ENCODE measurements around the gene CRISPLD2.

The CRISPLD2 gene, protein sequence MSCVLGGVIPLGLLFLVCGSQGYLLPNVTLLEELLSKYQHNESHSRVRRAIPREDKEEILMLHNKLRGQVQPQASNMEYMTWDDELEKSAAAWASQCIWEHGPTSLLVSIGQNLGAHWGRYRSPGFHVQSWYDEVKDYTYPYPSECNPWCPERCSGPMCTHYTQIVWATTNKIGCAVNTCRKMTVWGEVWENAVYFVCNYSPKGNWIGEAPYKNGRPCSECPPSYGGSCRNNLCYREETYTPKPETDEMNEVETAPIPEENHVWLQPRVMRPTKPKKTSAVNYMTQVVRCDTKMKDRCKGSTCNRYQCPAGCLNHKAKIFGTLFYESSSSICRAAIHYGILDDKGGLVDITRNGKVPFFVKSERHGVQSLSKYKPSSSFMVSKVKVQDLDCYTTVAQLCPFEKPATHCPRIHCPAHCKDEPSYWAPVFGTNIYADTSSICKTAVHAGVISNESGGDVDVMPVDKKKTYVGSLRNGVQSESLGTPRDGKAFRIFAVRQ

DNA sequence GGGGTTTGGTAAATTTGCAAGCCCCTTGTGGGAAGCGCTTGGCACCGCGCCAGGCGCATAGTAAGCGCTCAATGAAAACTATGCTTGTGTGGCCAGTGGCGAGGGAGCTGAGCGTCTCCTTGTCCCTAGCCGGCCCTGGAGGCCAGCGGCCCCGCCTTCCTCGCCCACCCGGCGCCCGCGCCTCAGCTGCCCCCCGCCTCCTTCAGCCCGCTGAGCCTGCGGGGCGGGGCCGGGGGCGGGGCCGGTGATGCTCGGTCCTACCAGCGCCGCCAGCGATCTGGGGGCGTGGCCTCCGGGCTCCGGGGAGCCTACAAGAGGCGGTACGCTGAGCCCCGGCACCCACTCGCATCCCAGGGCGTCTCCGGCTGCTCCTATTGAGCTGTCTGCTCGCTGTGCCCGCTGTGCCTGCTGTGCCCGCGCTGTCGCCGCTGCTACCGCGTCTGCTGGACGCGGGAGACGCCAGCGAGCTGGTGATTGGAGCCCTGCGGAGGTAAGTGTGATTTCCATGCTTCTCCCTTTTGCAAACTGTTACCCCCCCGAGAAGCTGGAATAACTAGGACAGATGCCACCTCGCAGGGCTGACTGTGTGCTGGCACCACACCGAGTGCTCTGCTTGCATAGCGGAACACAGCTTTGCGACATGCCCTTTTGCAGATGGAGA, at the start of gene CRISPLD2:
Gene CRISPLD2, plus strand, starts transcription at position 342 of the 661 bp plus-strand sequence. CDS start 18,511 bp downstream, outside the sequence.
- DNase-seq: peak; percentile 92

DNA sequence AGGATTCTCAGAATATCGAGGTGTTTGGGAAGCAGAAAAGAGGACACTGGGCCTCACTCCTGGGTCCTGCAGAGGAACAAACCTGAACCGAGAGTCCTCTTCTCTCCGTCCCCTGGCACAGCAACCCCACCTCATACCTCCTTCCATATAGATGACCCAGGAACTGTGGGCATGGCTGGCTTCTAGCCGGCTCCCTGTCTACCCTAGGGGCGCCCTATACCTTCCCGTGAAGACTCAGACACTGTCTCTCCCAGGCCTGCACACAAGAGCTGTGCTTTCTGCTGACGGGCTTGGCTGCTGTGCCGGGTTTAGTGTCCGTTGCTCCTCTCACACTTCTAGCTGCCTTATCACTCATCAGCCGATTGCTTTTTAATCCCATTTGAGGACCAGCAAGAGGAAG, 46.5 kb upstream of the CRISPLD2 start:
- no peak for DNase-seq

DNA sequence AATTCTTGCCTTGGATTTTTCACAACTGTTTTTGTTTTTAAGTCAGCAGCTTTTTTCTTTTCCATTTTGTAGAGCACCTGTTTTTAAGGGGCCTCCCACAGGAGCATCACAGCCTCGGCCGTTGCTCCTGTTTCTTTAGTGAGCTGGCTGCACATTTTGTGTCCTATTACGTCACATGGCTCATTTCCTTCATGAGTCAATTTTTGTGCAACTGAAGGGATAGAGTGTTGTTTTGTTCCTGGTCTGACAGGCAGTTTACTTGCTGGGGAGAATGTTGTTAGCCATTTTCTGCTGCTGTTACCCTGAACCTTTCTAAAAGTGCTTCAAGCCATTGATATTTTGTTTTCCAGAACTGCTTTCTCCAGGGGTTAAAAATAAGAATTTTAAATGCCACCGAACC, 45.0 kb upstream of the CRISPLD2 start:
- no peak for DNase-seq

DNA sequence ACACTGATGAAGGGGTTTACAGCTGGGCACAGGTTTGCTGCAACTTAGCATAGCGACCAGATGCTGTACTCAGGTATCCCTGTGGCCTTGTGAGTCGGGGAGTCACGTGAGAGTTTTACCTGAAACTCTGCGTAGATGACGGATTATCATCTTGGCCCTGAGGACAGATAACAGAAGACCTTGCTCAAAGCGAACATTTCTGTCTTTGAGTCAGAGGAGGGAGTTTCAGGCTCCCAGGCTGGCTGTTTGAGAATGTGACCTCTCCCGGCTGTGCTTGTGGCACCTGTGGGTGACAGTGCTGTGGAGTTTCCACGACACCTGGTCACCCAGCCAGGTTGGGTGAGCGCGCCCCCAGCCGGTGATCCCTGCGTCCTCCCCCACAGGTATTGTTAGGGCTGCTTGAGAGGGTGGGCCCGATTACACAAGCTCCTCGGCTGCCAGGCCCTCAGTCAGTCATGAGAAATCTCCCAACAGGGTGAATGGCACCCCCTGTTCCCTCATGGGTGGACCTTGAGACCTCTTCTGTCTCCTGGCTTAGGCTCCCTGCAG, 44.4 kb upstream of the CRISPLD2 start:
- no peak for DNase-seq

DNA sequence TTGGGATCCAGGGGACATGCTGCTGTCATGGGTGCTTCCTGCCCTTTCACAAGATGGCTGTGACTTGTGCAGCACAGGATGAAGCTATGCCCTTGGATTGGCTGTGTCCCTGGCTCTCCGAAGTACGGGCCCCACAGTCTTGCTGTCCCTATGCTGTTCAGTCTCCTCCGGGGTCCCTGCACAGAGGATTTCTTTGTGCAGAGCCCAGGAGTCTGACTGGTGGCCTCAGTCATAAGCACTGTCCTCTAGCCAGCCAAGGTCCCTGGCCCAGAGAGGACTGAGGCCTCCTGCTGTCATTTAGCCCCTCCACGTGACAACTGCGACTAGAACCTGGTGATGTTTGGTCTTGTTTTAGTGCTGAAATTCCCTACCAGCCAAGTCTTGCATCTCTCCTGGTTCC, 42.4 kb upstream of the CRISPLD2 start:
- no peak for DNase-seq

DNA sequence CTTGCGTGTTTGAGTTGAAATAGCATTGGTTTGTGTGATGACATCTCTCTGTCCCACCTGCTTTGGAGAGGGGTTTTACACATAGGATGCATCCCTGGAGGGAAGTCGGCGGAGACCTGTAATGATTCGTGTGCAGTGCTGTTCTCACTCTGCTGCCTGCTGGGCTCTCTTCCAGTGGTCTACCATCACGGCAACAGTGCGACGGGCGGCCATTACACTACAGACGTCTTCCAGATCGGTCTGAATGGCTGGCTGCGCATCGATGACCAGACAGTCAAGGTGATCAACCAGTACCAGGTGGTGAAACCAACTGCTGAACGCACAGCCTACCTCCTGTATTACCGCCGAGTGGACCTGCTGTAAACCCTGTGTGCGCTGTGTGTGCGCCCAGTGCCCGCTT, 41.1 kb upstream of the CRISPLD2 start:
- no peak for DNase-seq

DNA sequence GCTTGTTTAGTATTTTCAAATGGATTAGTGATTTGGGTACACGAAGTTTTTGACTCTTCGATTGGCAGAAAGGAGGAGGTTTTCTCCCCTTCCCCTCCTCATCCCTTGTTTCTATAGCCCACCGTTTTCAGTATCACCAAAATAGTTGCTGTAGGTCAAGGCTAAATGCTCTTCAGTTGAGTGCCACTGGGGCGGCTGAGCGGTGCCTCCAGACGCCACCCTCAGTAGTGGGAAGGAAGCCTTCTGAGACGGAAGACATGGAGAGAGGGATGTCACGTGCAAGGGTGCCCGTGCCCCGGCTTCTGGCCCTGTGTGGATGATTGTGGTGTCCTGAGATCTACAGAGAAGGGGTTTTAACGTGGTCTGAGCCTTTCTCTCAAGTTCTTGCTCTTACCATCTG, 39.7 kb upstream of the CRISPLD2 start:
- no peak for DNase-seq

DNA sequence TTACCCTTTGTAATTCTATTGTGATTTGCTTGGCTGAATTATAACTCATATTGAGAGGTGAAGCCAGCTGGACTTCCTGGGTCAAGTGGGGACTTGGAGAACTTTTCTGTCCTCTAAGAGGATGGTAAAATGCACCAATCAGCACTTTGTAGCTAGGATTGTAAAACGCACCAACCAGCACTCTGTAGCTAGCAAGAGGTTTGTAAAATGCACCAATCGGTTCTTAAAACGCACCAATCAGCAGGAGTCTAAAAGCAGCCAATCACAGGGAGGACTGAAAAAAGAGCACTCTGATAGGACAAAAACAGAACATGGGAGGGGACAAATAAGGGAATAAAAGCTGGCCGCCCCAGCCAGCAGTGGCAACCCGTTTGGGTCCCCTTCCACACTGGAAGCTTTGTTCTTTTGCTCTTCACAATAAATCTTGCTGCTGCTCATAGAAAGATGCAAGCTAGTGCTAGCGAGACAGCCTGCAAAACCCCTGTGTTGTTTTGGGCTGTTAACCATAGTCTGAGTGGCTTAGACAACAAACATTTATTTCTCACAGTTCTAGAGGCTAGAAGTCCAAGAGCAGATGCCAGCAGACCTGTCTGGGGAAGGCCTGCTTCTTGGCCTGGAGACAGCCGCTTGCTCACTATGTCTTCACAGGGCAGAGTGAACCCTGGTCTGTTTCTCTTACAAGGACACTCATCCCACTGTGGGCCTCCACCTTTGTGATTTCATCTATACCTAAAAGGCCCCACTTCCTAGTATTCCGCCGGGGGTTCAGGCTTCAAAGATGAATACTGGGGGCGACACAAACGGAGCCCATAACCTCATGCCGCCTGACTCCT, 39.0 kb upstream of the CRISPLD2 start:
- no peak for DNase-seq

DNA sequence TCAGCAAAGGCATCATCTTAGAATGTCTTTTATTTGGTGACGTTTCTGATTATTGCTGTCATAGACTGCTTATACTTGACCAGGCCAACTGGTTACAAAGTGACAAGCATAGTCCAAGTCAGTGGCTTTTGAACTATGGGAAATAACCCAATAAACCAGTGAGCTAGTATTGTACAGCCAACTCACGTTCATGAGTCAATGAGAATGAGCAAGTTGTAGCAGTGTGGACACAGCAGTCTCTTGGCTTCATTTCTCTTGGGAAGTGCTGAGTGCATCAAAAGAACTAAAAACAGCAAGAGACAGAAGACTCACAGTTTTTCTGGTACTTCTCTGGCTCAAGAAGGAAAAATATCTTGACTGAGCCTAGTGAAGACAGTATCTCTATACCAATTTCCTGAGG, 36.9 kb upstream of the CRISPLD2 start:
- no peak for DNase-seq

DNA sequence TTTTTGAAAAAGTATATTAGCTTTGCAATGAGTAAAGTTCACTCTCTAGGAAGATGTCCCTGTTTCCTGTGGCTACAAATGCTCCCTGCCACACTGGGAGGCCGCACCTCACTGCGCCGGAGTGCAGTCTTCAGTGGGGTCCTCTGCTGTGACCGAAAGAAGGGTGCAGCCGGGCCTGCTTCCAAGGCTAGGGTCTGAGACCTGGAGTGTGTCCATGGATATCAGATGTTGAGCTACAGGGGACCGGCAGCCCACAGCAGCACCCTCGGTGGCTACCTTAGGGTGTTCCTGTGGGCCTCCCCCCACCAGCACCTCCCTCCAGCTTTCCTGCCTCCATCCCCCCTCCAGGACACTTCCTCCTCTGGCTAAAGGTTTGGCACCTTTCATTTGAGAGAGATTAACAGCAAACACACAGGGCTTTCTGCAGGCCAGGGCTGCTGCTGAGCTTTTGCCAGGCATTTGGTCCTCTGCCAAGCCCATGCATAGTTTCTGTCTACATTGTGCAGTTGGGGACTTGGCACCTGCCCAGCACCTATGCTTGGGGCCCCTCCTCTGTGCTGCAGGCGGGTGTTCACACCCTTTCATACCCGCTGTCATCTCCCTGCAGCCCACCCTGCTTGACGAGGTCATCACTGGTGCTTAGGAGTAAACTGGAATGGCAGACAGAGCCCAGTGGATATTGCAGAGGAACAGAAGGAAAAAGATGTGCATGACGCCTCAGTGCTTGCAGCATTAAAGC, 33.8 kb upstream of the CRISPLD2 start:
- peak; percentile 66 for DNase-seq

DNA sequence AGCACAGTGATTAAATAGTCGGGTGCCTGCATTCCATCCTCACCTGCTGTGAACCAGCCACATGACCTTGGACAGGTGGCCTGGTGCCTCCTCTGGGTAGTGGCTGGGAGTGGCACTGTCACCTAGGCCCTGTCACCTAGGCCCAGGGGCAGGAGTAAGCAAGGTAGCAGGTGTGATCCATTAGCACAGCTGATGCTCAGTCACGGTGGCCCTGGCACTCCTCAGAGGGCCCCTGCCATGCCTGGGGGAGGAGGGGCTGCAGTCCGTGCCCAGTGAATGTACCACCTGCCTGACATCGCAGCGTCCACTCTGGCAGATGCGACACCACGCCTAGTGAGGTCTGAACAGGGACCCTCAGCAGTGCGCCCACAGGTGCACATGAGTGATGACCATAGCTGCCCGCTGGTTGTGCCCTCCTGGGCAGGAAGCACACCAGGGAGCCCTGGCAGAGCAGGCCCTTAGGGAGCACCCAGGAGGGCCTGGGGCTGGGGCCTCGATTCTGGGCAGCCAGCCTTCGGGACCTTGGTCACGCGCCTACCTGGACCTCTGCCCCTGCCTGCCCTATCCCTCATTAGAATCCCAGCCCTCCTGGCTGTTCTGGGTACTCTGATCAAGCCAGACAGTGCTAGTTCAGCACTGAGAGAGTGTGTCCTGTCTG, 33.1 kb upstream of the CRISPLD2 start:
- DNase-seq: peak; percentile 75

DNA sequence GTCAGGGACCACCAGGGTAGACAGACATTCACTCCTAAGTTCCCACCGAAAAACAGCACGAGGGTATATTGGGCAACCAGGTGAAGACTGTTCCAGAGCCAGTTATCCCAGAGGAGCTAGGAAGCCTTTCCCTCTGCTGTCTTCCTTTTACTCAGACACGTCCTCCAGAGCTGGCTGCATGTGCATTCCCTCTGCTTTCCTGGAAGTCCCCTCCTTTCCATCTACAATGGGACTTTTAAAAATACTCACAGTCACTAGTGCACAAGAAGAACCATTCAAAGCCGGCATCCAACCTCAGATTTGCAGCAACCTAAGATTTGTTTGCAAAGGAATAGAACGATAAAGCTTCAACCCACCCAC, 32.5 kb upstream of the CRISPLD2 start:
- DNase-seq: no peak

DNA sequence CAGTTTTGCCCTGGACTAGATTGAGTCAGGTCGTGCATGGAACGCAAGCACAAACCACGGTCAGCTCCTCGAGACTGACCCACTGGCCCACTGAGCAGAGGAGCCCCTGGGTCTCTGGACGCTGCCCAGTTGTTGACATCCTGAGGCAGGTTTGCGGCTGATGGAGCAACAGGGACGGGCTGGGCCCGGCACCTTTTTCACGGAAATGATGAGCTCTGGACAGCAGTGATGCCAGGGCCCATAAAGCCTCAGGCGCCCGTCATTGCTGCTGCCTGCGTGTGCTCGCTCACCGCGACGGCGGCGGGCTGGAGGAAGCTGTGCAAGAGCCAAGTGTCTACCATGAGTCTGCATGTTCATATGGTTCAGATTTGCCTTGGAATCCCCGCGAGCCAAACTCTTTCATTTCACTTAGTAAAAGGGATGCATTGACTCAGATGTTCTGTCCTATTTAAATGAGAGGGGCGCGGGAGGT, 30.8 kb upstream of the CRISPLD2 start:
- no peak for DNase-seq

DNA sequence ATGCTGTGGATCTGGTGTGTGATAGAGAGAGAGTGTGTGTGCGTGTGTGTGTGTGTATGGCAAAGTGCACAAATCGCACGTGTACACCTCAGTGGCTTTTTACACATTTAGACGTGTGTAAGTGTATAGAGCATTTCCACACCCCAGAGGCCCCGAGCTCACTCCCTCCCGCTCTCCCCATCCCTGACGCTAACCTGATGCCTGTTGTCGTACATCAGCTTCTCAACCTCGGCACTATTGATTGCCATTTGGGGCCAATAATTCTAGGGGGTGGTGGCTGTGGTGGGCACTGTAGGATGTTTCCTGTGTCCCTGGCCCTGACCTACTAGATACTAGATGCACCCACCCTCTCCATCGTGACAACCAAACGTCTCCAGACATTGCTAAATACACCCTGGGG, 30.4 kb upstream of the CRISPLD2 start:
- DNase-seq: no peak

DNA sequence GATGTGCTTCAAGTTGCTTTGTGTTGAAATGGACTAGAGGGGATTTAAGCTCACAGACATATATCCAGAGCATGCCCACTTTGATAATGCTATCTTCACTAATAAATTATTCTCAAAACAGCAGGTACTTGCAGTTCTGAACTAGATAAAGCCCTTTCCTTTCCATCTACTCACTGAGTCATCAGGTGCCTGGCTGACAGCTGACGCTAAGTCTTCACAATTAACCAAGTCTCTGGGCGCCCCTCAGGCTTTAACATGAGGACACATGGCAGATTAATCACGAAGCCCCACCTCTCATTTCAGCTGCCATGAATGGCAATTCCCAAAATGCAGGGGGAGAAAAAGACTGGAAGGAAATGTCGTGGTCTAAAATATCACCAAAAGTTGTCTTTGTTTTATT, 29.5 kb upstream of the CRISPLD2 start:
- DNase-seq: no peak

DNA sequence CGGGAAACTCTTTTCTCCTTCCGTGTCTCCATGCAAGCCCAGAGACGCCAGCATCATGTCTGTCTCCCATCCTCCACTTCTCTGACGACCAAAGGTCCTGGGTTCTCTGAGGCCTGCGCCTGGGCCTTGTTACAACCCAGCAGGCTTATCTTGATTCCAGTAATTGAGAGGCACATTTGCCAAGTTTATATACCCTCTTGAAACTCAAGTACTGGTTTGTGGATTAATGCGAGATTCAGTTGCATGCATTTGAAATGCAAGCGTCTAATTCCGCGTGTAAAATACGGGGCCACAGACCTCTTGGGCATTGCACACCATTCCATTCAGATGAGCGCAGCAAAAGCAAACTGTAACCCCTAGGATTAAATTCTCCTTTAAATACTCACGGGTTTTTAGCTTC, 28.7 kb upstream of the CRISPLD2 start:
- no peak for DNase-seq

DNA sequence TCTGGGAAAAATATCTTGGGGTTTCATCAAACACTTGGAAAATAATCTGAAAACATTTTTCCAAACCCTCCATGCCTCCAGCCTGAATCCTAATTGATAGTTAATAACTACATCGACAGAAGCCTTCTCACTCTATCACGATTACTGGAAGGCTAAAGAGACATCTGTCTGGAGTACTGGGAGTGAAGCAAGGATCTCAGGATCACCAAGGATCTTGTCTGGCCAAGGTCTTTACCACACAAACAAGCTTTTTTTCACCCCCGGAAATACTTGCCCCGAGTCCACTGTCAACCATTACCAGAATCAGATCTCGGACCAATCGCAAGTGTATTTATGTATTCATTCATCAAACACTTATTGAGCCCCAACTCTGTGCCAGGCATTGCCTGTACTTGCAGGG, 28.3 kb upstream of the CRISPLD2 start:
- DNase-seq: no peak

DNA sequence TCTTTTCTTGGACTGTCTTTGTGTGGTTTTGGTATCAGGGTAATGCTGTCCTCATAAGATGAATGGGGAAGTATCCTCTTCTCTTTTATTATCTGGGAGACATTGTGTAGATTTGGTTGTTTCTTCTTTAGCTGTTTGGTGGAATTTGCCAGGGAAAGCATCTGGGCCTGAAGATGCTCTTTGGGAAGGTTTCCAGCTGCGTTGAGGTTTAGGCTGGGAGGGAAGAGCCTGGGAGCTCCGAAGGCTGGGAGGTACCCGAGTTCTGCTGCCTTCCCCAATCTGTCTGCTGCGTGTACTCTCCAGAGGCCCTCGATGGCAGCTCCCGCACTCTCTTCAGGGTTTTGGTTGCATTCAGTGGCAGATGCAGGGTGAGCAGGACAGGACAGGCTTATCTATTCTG, 25.6 kb upstream of the CRISPLD2 start:
- DNase-seq: no peak

DNA sequence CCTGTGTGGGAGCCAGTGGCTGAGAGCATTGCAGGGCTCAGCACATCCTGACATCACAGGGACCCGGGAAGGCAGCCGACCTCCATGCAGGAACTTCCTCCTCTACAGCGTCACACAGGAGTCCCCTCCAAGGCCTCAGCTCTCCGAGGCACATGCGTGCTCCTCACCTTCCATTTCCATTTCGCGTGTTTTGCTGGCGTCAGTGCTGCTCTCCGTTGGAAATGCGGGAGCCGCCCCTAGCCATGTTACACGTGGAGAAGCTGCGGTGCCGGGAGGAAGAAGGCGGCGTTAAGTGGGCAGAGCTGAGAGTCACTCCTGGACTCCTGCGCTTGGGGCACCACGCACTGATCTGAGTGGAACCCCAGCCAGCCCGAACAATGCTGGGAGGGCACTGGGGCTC, 25.2 kb upstream of the CRISPLD2 start:
- DNase-seq: no peak

DNA sequence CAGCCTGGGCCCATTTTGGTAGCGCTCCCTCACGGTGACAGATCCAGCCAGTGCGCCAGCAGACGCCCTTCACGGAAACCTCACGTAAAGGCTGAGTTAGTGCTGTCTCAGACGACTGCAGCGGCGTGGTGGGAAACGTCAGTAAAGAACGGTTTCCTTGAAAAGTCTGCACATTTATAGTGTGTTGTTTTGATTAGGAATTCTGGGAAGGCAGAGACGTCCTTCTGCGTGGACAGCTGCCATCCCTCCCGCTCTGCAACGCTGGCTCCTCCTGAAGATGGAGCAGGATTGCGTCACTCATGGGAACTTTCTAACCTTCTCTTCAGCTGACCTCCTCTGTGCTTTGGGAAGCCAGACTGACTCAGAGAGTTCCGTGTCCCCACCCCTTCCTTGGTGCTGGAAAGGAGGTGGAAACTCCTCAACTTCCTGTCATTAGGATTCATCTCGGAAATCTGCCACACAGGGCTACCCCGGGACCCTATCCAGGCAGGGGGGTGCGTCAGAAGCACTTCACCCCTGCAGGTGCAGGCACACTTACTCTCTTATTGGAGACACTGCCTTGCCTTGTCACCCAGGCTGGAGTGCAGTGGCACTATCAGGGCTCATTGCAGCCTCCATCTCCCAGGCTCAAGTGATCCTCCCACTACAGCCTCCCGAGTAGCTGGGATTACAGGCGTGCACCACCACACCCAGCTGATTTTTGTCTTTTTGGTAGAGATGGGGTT, 24.3 kb upstream of the CRISPLD2 start:
- no peak for DNase-seq

All from NCI-H510A (cell line).